K562 treated with DMSO at 1 percent for 48 hours (cell line): ENCODE measurements around the gene RAB5A. TPM values are rescaled to one million over a fixed set of nuclear protein-coding genes. Genes with fewer than 3 reads are reported as not detected.

Source experiments
- total RNA-seq: library from RNA; unstranded; fragments of 300-600 nt; gene quantifications from 2 replicates; pipeline ENCODE4 v1.2.3, GENCODE V29; 2022; ENCODE audit warnings: low replicate concordance; ENCODE audit errors: extremely low read depth

Gene RAB5A, protein sequence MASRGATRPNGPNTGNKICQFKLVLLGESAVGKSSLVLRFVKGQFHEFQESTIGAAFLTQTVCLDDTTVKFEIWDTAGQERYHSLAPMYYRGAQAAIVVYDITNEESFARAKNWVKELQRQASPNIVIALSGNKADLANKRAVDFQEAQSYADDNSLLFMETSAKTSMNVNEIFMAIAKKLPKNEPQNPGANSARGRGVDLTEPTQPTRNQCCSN
- not detected in 2 replicates for total RNA-seq

DNA sequence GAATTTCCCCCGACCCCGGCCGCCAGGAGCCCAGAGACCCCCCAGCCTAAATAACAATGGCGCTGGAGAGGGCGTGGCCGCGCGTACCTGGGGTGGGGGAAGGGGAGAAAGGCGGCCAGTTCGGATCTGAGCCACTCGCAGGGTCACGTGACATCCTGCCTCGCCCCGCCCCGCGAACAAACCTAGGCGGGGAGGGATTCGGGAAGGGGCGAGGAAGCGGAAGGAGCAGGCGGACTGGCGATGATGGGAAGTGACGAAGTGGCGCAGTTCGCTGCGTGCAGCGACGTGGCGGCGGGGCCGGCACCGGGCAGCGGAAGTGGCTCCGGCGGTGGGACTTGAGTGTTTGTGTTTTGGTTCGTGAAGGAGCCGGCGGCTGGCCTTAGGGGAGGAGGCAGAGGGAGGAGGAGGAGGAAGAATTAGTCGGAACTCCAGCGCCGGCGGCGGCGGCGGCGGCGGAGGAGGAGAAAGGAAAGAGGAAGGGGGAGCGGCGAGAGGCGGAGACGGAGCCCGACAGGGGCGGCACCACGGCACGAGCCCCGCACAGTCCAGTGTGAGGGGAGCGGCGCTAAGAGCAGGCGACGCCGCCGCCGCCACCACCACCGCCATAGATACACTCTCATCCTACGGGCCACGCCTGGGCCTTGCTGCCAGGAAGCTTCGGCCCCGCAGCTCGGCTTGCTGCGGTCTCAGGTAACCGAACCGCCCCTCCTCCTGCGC lies at the start of gene RAB5A:
TSS of gene RAB5A (plus strand) at position 266 of the 717 bp plus-strand sequence. CDS start 3,802 bp downstream, outside the sequence.

DNA sequence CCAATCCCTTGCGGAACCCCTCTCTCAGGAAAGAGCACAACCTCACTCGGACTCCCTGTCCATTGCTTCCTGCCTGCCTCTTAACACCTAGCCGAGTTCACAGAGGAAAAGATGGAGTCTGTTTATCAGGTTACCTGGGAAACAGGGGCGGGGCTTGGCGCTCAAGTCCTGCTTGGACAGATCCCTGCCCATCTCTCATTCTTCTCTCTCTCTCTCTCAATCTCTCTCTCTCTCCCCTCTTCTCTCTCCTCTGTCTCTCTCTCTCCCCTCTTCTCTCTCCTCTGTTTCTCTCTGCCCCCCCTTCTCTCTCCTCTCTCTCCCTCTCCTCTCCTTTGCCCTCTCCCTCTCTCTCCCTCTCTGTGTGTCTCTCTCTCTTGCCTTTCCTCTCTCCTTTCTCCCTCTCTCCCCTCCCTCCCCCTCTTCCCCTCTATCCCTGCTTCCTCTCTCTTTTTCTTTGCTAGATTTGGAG lies 12.8 kb upstream of the RAB5A start, which contains the start of gene EFHB:
TSS of gene EFHB (minus strand) at position 120 of the 469 bp plus-strand sequence. CDS start 199 bp downstream, outside the sequence.

GRCh38 chr3:20012164-20012563 lies 65.3 kb downstream of the RAB5A start, which contains the start of gene PP2D1:
Gene PP2D1, minus strand, starts transcription at chr3:20012264. Its CDS starts 192 bp downstream, at chr3:20012072.

Other genes starting within 250 kb of the RAB5A start
- gene EFHB, start 12.9 kb upstream of the RAB5A start, total RNA-seq, result not detected in 2 replicates
- gene PP2D1, start 65.2 kb downstream of the RAB5A start, total RNA-seq, result not detected in 2 replicates
- not detected in 2 replicates for gene KAT2B, start 93.3 kb downstream of the RAB5A start, total RNA-seq
- not detected in 2 replicates for gene SGO1, start 239.1 kb downstream of the RAB5A start, total RNA-seq